Smooth muscle cell (in vitro differentiated cells): ENCODE results near the gene ARL4A. TPM values are rescaled to one million over a fixed set of nuclear protein-coding genes. Genes with fewer than 3 reads are reported as not detected.
"Not testable (repeated sequence)": the region's sequence is repeated elsewhere in the genome, so short reads cannot be mapped to it uniquely, and the experiment has no call there.

Experiments used
- DNase-seq: peaks from one replicate; lab custom pipeline; 2025; ENCODE audit not compliant: unreplicated experiment; lab: John Stamatoyannopoulos, UW
- H2AFZ ChIP-seq: fragments of 200-600 bp; sonication (generic); 2 replicates; pipeline ENCODE4 v1.6.0; 2016; ENCODE audit warnings: antibody characterized with exemption, low read depth, mild to moderate bottlenecking
- H3F3A ChIP-seq: fragments of 200-600 bp; sonication (generic); 2 replicates; pipeline ENCODE4 v1.6.0; 2017; ENCODE audit warnings: antibody characterized with exemption, low read depth
- H3K27ac ChIP-seq: fragments of 200-600 bp; sonication (generic); 2 replicates; pipeline ENCODE4 v1.5.1; 2016; ENCODE audit warnings: low read depth, mild to moderate bottlenecking
- H3K27me3 ChIP-seq: fragments of 200-600 bp; sonication (generic); 2 replicates; pipeline ENCODE4 v1.6.1; 2016; ENCODE audit warnings: low read depth, mild to moderate bottlenecking
- H3K36me3 ChIP-seq: fragments of 200-600 bp; sonication (generic); 2 replicates; pipeline ENCODE4 v1.5.1; 2016; ENCODE audit warnings: low read depth
- H3K4me1 ChIP-seq: fragments of 200-600 bp; sonication (generic); 2 replicates; pipeline ENCODE4 v1.5.1; 2016; ENCODE audit warnings: low read depth
- H3K4me2 ChIP-seq: fragments of 200-600 bp; sonication (generic); 2 replicates; pipeline ENCODE4 v1.6.0; 2016; ENCODE audit warnings: mild to moderate bottlenecking
- H3K4me3 ChIP-seq: fragments of 200-600 bp; sonication (generic); 2 replicates; pipeline ENCODE4 v1.5.1; 2016; ENCODE audit warnings: mild to moderate bottlenecking
- H3K79me2 ChIP-seq: fragments of 200-600 bp; sonication (generic); 2 replicates; pipeline ENCODE4 v1.6.0; 2016; ENCODE audit warnings: low read depth, mild to moderate bottlenecking
- H3K9ac ChIP-seq: fragments of 200-600 bp; sonication (generic); 2 replicates; pipeline ENCODE4 v1.6.0; 2016; ENCODE audit warnings: low read depth
- H3K9me3 ChIP-seq: fragments of 200-600 bp; sonication (generic); replicated peaks from 2 replicates; pipeline ENCODE4 v1.5.1; 2016; ENCODE audit warnings: low read depth
- H4K20me1 ChIP-seq: fragments of 200-600 bp; sonication (generic); 2 replicates; pipeline ENCODE4 v1.6.0; 2016; ENCODE audit warnings: low read depth
- CTCF ChIP-seq: fragments of 200-600 bp; sonication (generic); IDR thresholded peaks from 2 replicates; pipeline ENCODE4 v1.5.1; 2017; ENCODE audit warnings: borderline replicate concordance, mild to moderate bottlenecking, antibody characterized with exemption; ENCODE audit not compliant: insufficient read depth, poor library complexity, severe bottlenecking
- WGBS: methylation state at CpG from one replicate; pipeline ENCODE4 v1.1.7; 2016; ENCODE audit warnings: low lambda C conversion rate; 5-methylcytosine and 5-hydroxymethylcytosine counted together
- polyA plus RNA-seq: library from polyadenylated mRNA; unstranded; fragments of >200 nt; fragmentation: Nextera tagmentation; extraction: Ambion mirVana; gene quantifications from 2 replicates; pipeline ENCODE4 v1.2.1, GENCODE V29; 2016
- total RNA-seq: library from RNA; depleted of rRNA; stranded (reverse); fragments of >200 nt; gene quantifications from 2 replicates; pipeline ENCODE4 v1.2.3, GENCODE V29; 2014

ARL4A gene
- total and polyA plus RNA-seq, 2 experiments from 2014 or later = 86.6 to 113 TPM

- peak overlapping the region; percentile 21 for H3K27ac ChIP-seq
- H2AFZ ChIP-seq = no peak overlapping the region
- peaks cover 12% of the 10 kb centered on the region for H3F3A ChIP-seq
- peak overlapping the region; percentile 56 for H3K9ac ChIP-seq
- H3K4me1 ChIP-seq = peaks cover 17% of the 10 kb centered on the region
- peaks cover 51% of the 10 kb centered on the region for H4K20me1 ChIP-seq
- no peaks in the 10 kb centered on the region for H3K27me3 ChIP-seq
- no peak for TF ChIP-seq CTCF
- H3K36me3 ChIP-seq = no peaks in the 10 kb centered on the region
- peak overlapping the region; percentile 94 for H3K4me2 ChIP-seq
- no peak for DNase-seq
- H3K79me2 ChIP-seq = peaks cover 64% of the 10 kb centered on the region
- WGBS = 36% methylated on average over 2 of the region's 2 CpGs
- H3K9me3 ChIP-seq = no peaks in the 10 kb centered on the region
- H3K4me3 ChIP-seq = peak overlapping the region; percentile 78
These were observed 2.0 kb downstream of the ARL4A start for GRCh38 chr7:12689451-12689850.

GRCh38 chr7:12690041-12690878, 2.8 kb downstream of the ARL4A start:
- DNase-seq = no peak
- no peak overlapping the region for H2AFZ ChIP-seq
- TF ChIP-seq CTCF = no peak
- peak overlapping the region; percentile 56 for H3K9ac ChIP-seq
- H3F3A ChIP-seq = peaks cover 8% of the 10 kb centered on the region
- peak overlapping the region; percentile 94 for H3K4me2 ChIP-seq
- peak overlapping the region; percentile 78 for H3K4me3 ChIP-seq
- no peaks in the 10 kb centered on the region for H3K27me3 ChIP-seq
- no peaks in the 10 kb centered on the region for H3K9me3 ChIP-seq
- H3K79me2 ChIP-seq = peaks cover 64% of the 10 kb centered on the region
- H4K20me1 ChIP-seq = peaks cover 51% of the 10 kb centered on the region
- WGBS = 80% methylated on average over 1 of the region's 1 CpG
- H3K27ac ChIP-seq = peak overlapping the region; percentile 21
- no peaks in the 10 kb centered on the region for H3K36me3 ChIP-seq
- H3K4me1 ChIP-seq = peaks cover 17% of the 10 kb centered on the region

GRCh38 chr7:12691388-12691787, 4.0 kb downstream of the ARL4A start:
- not testable (repeated sequence) for H3K9ac ChIP-seq, H3K36me3 ChIP-seq, H2AFZ ChIP-seq, H3K9me3 ChIP-seq, H3K27ac ChIP-seq, H3K27me3 ChIP-seq, H3F3A ChIP-seq, DNase-seq
- peaks cover 10% of the 10 kb centered on the region for H3K4me1 ChIP-seq
- H3K4me3 ChIP-seq = peak overlapping the region; percentile 78
- peak overlapping the region; percentile 94 for H3K4me2 ChIP-seq
- peaks cover 64% of the 10 kb centered on the region for H3K79me2 ChIP-seq
- H4K20me1 ChIP-seq = peaks cover 51% of the 10 kb centered on the region
- 94% methylated on average over 3 of the region's 3 CpGs for WGBS

GRCh38 chr7:12692035-12692434, 4.6 kb downstream of the ARL4A start:
- Histone ChIP-seq H3K79me2 (peaks cover 64% of the 10 kb centered on the region), H3K9me3 (no peaks in the 10 kb centered on the region), H3K36me3 (no peaks in the 10 kb centered on the region), H2AFZ (no peak overlapping the region), H3K9ac (no peak overlapping the region), H4K20me1 (peaks cover 51% of the 10 kb centered on the region), H3K4me1 (peaks cover 10% of the 10 kb centered on the region), H3K27me3 (no peaks in the 10 kb centered on the region), H3K4me3 (peak overlapping the region; percentile 78), H3K4me2 (peak overlapping the region; percentile 94), H3F3A (peaks cover 6% of the 10 kb centered on the region), H3K27ac (no peak overlapping the region)
- DNase-seq = no peak
- 88% methylated on average over 1 of the region's 1 CpG for WGBS
- no peak for TF ChIP-seq CTCF
